Measurements from ENCODE around the gene CRHBP. TPM values are rescaled to one million over a fixed set of nuclear protein-coding genes. Genes with fewer than 3 reads are reported as not detected.

The CRHBP gene
- total RNA-seq, 1 donor, result not detected

DNA sequence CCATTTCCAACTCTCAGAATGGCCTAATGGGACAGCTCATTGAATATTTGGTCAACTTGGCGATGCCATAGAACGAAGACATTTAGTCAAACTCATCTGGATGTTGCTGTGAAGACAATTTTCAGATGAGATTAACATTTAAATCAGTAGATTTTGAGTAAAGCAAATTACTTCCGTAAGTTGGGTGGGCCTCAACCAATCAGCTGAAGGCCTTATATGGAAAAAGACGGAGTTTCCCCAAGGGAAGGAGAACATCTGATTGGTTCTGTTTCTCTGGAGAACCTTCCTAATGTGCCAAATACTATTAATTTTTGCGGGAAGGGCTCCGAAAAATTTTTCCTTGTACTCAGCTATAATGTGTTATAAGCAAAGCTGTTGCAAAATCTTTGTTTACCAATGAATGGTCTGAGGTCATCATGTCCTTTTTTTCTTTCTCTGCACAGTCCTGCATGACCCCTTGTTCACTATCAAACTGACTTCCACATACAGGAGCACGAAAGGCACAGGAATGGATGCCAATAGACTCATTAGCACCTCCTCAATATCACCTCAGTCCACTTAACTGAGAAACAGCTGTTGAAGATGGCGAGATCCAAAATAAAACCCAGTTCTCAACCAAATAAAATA is 27.8 kb downstream of the CRHBP start:
- DNase-seq (ENCODE audit: insufficient read length, low spot score, missing footprints), result peak; percentile 71
- Histone ChIP-seq H4K20me1 (ENCODE audit: insufficient read depth, low read length) (no peaks in the 10 kb centered on the region), H2AFZ (ENCODE audit: low read length) (no peak overlapping the region)

GRCh38 chr5:76982450-76982849 is 29.6 kb downstream of the CRHBP start:
- no peak for DNase-seq (ENCODE audit: insufficient read length, low spot score, missing footprints)
- Histone ChIP-seq H4K20me1 (ENCODE audit: insufficient read depth, low read length) (no peaks in the 10 kb centered on the region), H3K4me2 (ENCODE audit: insufficient read depth, low read length) (no peak overlapping the region), H2AFZ (ENCODE audit: low read length) (no peak overlapping the region), H3K9me3 (ENCODE audit: low read depth, low read length) (no peaks in the 10 kb centered on the region), H3K79me2 (ENCODE audit: insufficient read depth, low read length) (no peaks in the 10 kb centered on the region), H3K4me3 (ENCODE audit: insufficient read depth, low read length) (no peak overlapping the region), H3K4me1 (ENCODE audit: insufficient read depth, low read length) (no peaks in the 10 kb centered on the region), H3K36me3 (ENCODE audit: insufficient read depth, low read length) (no peaks in the 10 kb centered on the region), H3K27me3 (ENCODE audit: insufficient read depth, low read length) (no peaks in the 10 kb centered on the region), H3K27ac (ENCODE audit: low read depth, low read length) (no peak overlapping the region)
- TF ChIP-seq, protein P1, sequence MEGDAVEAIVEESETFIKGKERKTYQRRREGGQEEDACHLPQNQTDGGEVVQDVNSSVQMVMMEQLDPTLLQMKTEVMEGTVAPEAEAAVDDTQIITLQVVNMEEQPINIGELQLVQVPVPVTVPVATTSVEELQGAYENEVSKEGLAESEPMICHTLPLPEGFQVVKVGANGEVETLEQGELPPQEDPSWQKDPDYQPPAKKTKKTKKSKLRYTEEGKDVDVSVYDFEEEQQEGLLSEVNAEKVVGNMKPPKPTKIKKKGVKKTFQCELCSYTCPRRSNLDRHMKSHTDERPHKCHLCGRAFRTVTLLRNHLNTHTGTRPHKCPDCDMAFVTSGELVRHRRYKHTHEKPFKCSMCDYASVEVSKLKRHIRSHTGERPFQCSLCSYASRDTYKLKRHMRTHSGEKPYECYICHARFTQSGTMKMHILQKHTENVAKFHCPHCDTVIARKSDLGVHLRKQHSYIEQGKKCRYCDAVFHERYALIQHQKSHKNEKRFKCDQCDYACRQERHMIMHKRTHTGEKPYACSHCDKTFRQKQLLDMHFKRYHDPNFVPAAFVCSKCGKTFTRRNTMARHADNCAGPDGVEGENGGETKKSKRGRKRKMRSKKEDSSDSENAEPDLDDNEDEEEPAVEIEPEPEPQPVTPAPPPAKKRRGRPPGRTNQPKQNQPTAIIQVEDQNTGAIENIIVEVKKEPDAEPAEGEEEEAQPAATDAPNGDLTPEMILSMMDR (IDR thresholded peaks at IDR 0.05; ENCODE audit: extremely low read depth, low read depth, low read length), result no peak

More for the DNA sequence above, 27.8 kb downstream of the CRHBP start:
- Histone ChIP-seq H3K4me1 (ENCODE audit: insufficient read depth, low read length) (no peaks in the 10 kb centered on the region), H3K27ac (ENCODE audit: low read depth, low read length) (no peak overlapping the region), H3K27me3 (ENCODE audit: insufficient read depth, low read length) (no peaks in the 10 kb centered on the region), H3K36me3 (ENCODE audit: insufficient read depth, low read length) (no peaks in the 10 kb centered on the region), H3K79me2 (ENCODE audit: insufficient read depth, low read length) (no peaks in the 10 kb centered on the region), H3K4me2 (ENCODE audit: insufficient read depth, low read length) (no peak overlapping the region), H3K9me3 (ENCODE audit: low read depth, low read length) (no peaks in the 10 kb centered on the region), H3K4me3 (ENCODE audit: insufficient read depth, low read length) (no peak overlapping the region)
- TF ChIP-seq, protein P1 (IDR thresholded peaks at IDR 0.05; ENCODE audit: extremely low read depth, low read depth, low read length), result no peak

- Histone ChIP-seq H3K4me3 (ENCODE audit: insufficient read depth, low read length) (no peak overlapping the region), H3K36me3 (ENCODE audit: insufficient read depth, low read length) (no peaks in the 10 kb centered on the region), H4K20me1 (ENCODE audit: insufficient read depth, low read length) (no peaks in the 10 kb centered on the region), H2AFZ (ENCODE audit: low read length) (no peak overlapping the region), H3K4me1 (ENCODE audit: insufficient read depth, low read length) (no peaks in the 10 kb centered on the region), H3K27me3 (ENCODE audit: insufficient read depth, low read length) (no peaks in the 10 kb centered on the region), H3K27ac (ENCODE audit: low read depth, low read length) (no peak overlapping the region), H3K4me2 (ENCODE audit: insufficient read depth, low read length) (no peak overlapping the region), H3K79me2 (ENCODE audit: insufficient read depth, low read length) (no peaks in the 10 kb centered on the region), H3K9me3 (ENCODE audit: low read depth, low read length) (no peaks in the 10 kb centered on the region)
- DNase-seq (ENCODE audit: insufficient read length, low spot score, missing footprints), result peak; percentile 79
- TF ChIP-seq, protein P1 (IDR thresholded peaks at IDR 0.05; ENCODE audit: extremely low read depth, low read depth, low read length), result no peak
These were observed 30.6 kb downstream of the CRHBP start for GRCh38 chr5:76983468-76983867.

- H3K4me2 ChIP-seq (ENCODE audit: insufficient read depth, low read length), result no peak overlapping the region
- no peaks in the 10 kb centered on the region for H3K4me1 ChIP-seq (ENCODE audit: insufficient read depth, low read length)
- no peaks in the 10 kb centered on the region for H3K36me3 ChIP-seq (ENCODE audit: insufficient read depth, low read length)
- no peaks in the 10 kb centered on the region for H3K27me3 ChIP-seq (ENCODE audit: insufficient read depth, low read length)
- H3K27ac ChIP-seq (ENCODE audit: low read depth, low read length), result no peak overlapping the region
- H3K4me3 ChIP-seq (ENCODE audit: insufficient read depth, low read length), result no peak overlapping the region
- DNase-seq (ENCODE audit: insufficient read length, low spot score, missing footprints), result no peak
- no peaks in the 10 kb centered on the region for H3K79me2 ChIP-seq (ENCODE audit: insufficient read depth, low read length)
- no peaks in the 10 kb centered on the region for H3K9me3 ChIP-seq (ENCODE audit: low read depth, low read length)
- TF ChIP-seq, protein P1 (IDR thresholded peaks at IDR 0.05; ENCODE audit: extremely low read depth, low read depth, low read length), result no peak
- no peaks in the 10 kb centered on the region for H4K20me1 ChIP-seq (ENCODE audit: insufficient read depth, low read length)
- no peak overlapping the region for H2AFZ ChIP-seq (ENCODE audit: low read length)
These were observed 34.1 kb downstream of the CRHBP start for GRCh38 chr5:76986825-76987526.
